NCI-H2196 (cell line): ENCODE measurements around the gene FBXO38.
A peak's percentile ranks its signal among the peaks of the same experiment; 100 is the strongest.

Experiments
- DNase-seq: peaks from one replicate; lab custom pipeline; 2025; ENCODE audit not compliant: unreplicated experiment; lab: John Stamatoyannopoulos, UW

Gene FBXO38

DNA sequence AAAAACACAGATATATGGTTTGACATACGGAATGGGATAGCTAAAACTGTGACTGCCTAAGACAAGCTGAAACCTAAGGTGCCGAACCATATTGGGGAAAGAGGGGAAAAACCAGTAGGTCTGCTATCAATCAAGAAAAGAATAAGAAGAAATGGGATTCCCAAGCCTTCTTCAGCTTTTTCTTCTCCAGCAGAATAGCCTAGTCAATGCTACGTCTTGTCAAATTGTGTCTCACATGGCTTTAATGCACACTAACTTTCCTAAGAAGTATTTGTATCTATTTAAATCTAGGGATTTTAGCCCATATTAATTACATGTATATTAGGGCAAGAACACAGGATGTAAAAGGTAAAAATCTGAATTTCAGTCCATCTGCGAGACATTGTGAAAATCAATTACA, 797 bp upstream of the FBXO38 start:
- no peak for DNase-seq

DNA sequence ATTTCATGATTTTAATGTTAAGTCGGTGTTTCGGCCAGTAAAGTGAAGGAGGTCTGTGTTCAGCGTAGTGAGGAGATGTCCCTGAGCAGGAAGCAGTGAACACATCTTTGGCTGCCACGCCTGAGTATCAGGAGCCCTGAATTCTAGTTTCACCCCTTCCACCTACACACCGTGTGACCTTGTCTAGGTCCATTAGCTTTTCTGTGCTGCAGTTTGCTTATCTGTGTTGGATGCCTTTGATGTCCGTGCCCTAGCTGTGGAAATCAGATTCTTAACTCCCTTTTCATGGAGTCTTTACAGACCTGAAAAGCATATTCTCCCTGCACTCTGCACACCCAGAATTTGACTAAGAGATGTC, 601 bp downstream of the FBXO38 start:
- no peak for DNase-seq

DNA sequence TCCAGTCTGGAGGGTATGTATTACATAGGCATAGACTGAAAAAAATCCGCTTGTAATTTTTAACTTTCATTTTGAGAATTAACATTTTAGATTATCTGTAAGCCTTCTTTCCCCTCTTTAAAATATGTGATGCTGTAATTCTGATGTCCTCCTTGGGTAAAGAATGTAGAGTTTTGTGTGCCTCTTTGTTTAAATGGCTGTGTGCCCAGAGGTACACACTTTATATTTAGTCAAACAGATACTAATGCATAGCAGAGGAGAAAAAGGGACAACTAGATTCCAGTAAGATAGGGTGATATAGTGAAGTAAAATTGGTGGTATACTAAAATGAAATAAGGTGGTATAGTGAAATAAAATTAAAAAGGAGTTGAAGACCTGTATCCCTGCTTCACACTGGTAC, 1.3 kb downstream of the FBXO38 start:
- DNase-seq = no peak

DNA sequence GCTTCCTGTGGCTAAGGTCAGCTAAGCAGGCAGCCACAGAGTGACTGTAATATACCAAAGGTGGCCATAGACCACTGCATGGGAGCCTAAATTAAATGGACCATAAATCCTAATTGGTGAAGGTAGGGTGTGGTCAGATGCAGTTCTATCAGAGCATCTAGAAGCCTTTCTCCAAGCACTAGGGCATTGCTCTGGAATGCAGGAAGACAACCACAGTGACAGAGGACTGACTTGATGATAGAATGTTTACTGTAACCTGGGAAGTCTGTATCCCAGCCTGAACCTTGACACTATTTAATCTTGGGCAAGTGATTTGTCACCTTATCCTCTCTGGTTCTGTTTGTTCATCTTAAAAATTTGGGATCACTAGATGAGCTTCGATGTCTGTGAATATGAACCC, 2.3 kb downstream of the FBXO38 start:
- DNase-seq = no peak

DNA sequence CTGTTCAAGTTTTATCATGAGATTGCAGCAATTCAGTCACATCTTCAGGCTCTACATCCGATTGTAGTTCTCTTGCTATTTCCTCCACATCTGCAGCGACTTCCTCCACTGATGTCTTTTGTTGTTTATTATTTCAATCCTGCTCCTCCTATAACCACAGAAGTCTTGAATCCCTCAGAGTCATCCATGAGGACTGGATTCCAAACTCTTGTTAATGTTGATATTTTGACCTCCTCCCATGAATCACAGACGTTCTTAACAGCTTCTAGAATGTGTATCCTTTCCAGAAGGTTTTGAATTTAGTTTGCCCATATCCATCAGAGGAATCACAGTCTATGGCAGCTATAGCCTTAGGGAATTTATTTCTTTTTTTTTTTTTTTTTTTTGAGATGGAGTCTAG, 3.6 kb downstream of the FBXO38 start:
- no peak for DNase-seq

DNA sequence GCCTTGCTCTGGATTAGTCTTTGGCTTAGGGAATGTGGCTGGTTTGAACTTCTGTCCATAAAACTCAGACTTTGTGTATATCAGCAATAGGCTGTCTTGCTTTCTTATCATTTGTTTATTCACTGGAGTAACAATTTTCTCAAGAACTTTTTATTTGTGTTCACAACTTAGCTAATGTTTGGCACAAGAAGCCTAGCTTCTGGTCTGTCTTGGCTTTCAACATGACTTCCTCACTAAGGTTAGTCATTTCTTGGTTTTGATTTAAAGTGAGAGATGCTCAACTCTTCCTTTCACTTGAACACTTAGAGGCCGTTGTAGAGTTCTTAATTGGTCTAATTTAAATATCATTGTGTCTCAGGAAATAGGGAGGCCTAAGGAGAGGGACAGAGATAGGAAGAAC, 4.9 kb downstream of the FBXO38 start:
- no peak for DNase-seq

DNA sequence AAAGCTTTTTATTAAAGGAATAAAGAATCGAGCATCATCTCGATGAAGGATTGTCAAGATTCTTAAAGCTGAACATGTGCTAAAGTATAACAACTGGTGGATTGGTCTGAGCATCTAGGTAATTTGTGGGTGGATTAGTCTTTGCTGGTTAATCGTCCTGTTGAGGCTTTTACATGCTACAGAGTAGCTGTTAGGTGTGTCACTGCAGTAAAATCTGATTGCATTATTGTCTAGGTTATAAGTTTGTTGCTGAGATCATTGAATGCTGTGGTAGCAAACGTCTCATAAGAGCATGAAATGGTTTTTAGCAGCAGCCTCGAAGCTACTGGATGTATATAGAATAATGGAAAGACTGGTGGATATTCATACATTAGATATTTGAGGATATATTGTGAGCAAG, 7.2 kb downstream of the FBXO38 start:
- DNase-seq = no peak

DNA sequence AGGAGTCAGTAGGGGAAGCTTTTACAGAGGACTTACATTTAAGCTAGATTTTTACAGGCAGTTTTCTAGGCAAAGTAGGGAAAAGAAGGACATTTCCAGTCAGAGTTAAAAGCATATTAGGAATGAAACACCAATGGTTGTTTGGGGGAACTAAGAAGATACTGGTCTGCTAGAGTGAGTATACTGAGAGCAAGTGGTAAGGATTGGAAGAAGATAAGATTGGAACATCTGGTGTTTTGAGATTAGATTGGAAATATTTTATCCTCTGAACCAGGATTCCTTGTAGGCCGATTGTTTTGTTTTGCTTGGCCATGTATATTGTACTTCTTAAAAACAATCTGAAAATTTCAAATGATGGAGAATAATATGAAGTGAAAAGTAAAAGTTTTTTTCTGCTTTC, 7.7 kb downstream of the FBXO38 start:
- DNase-seq = no peak

DNA sequence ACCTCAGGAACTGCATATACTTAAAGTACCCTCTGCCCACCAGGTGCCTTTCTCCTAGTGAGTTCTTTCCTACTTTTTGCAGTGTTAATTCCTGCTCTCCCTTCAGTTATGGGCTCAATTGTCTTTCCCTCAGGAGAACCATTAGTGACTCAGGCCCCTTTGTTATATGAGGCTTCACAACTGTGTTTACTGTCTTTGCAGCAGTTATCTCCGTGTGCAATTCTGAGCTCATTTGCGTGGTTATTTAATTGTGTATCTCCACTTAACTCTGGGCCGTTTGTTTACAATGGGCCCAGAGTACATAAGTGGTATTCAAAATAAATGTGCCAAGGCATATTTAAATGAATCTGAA, 9.6 kb downstream of the FBXO38 start:
- peak; percentile 49 for DNase-seq

DNA sequence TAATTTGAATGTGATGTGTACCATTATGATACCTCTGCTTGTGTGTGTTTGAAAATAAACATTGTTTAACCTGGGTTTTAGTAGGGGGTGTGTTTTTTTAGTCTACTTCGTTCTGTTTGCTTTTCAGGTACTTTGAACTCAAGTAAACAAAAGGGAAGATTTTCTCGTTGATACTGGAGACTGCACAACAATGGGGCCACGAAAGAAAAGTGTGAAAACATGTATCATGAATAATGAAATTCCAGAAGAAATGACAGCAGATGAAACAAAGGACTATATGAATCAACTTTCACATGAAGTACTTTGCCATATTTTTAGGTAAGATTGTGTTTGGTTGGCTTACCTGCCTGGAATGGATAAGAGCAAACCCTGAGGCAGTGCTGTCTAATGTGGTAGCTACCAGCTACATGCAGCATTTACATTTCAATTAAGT, 10.8 kb downstream of the FBXO38 start:
- DNase-seq = no peak

DNA sequence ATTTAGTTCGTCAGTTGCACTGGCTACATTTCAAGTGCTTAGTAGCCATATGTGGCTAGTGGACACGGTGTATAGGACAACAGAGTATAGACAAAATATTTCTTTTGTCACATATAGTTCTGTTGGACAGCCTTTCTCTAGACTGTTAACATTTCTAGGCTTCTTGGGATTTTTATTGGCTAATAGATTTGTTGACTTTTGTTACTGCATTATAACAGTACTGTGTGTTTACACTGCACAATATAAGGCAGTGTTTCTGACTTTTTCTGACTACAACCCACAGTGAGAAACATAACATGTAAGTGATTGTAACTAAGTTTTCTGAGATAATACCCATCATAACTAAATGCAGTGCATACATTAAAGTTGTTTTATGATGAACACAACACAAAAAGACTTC, 11.3 kb downstream of the FBXO38 start:
- no peak for DNase-seq

DNA sequence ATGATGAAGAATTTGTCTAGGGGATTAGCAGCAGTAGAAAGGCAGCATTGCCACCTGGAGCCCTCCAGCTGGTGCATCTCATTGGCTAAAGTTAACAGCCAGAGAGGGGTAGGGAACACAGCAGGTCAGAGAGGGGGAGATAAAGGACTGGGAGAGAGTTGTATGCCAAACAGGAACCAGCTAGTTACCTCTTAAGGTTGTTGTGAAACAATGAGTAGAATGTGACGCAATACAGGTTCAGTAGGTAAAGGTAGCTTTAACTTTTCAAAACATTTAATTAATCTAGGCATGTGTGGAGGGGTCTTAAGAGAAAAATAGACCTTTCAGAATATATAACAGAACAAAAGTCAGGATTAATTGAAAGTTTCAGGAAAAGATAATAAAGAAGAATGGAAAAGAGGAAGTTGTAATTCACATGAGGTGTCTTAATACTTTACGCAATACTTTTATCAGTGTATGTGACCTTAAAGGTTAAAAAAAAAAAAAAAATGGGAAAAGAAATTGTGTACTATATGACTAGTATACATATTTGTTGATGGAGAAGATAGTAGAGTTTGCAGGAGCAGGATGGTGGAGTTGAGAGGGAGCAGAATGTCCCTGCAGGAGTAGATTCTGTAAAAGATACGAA, 14.3 kb downstream of the FBXO38 start:
- DNase-seq = no peak

DNA sequence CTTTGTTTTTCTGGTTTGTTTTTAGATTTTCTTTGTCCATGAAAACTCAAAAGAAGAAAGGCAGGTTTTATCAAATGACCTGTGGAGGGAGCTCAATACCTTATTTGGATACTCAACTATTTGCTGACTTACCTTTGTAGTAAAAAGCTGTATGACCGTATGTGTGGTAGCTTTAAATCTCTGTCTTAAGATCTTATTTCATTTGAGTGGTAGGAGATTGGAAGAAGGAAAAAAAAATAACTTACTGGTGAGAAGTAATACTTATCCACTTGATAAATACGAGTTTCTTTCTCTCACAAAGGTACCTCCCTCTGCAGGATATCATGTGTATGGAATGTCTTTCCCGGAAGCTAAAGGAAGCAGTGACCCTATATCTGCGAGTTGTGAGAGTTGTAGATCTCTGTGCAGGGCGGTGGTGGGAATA, 15.0 kb downstream of the FBXO38 start:
- no peak for DNase-seq

DNA sequence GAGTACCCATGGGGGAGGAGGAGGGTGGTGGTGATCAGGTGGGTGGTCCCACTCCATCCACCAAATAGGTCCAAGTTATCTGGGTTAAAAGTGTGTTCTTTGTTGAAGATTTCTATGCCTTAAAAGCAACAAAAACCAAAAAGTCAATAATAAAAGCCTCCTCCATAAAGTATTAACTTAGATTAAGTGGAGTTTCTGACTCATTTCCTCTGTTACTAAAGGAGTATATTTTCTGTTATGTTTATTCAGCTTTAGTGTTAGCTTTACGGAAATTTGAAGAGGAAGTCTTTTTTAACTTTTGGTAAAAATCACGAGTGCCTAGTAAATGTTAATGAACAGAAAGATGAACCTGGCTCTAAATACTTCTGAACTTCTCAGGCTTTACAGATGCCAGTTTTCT, 17.8 kb downstream of the FBXO38 start:
- no peak for DNase-seq

DNA sequence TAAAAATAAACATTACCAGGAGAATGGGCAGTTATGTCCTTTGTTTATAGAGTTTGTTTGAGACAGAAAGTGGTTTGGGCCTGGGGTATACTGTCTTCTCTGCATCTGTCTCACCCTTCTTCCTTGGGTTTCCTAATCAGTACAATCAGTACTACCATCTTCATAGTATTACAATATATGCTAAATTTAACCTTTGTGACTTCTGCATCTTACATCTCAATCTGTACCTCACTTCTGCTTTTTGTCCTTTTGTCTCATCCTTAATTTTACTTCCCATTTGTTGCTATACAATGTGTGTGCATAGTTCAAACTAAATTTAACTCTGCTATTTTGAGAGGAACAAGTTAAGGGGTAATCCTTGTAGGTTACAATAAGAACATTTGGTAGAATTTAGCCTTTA, 19.6 kb downstream of the FBXO38 start:
- DNase-seq = no peak

DNA sequence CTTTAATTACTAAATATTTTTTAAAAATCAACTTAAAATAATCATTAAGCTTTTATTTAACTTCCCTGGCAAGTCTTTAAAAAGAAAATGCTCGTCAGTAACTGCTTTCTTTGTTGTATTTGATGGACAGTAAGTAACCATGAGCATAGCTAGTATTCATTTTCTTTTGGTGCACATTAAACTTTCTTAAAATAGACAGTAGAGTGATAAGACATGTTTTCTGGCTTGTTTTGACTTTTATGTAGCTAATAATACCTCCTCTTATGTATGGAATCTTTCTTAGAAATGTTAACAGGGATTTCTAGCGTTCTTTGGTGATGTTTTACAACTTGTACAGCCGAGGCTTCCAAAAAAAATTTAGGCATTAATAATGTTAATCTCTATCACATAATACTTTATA, 22.6 kb downstream of the FBXO38 start:
- DNase-seq = no peak

DNA sequence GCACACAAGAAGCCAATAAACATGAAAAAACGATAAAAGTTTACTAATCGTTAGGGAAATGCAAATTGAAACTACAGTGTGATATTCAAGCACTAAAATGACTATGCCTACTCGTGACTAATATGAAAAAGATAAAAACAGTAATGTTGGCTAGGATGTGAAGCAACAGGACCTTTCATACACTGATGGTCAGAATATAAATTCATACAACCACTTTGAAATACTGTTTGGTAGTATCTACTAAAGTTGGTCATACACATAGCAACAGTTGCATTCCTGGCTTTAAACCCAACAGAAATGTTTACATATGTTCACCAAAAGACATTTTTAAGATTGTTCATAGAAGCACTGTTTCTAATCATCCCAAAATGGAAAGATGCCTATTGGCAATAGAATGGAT, 24.3 kb downstream of the FBXO38 start:
- DNase-seq = no peak

DNA sequence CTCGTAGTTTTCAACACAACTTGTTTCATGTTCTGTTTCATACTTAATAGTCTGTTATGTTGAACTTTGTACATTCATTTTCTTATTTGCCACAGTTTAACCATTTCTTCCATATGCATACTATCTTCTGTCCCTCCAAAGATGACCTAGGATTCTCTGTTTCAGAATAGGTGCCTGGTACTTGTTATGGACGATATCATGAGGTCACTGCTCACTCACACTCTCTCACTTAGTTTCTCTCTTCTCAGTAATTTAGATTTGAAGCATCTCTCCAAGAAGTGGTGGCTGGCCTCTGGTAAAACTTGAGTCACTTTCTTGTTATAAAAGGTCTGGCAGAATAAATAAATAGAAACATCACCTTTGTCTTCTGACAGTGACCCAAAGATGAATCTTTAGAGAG, 28.4 kb downstream of the FBXO38 start:
- DNase-seq = no peak

DNA sequence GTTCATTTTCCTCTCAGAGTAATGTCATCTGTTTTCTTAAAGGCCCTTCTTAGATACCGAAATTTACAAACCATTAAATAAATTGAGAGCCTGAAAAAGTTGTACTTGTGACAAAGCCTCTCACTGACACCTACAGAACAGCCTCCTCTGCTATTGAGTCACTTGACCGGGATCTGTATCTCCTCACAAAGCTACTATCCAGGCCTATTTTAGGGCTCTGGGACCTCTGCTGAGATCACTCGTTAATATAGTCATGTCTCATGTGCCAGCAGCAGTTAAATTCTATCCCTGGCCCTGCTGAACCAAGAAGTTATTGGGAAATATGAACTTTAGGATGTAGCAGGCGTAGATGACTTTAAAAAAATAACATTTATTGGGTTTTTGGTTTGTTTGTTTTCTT, 31.1 kb downstream of the FBXO38 start:
- no peak for DNase-seq

DNA sequence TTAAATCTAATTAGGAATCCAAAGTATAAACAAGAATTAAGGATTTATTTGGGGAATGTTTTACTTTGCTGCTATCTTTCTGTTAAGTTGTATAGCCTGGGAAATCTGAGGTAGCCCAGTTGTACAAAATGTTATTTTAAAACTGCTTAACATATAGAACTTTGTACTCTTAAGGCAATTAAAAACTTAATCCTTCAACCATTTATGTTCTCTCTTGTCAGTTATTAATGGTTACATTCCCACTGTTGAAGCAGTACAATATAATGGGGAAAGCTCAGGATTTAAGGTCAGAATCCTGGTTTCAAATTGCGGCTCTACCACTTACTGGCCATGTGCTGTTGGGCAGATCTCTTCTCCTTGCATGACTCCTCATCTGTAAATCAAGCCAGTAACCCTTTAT, 32.7 kb downstream of the FBXO38 start:
- no peak for DNase-seq

DNA sequence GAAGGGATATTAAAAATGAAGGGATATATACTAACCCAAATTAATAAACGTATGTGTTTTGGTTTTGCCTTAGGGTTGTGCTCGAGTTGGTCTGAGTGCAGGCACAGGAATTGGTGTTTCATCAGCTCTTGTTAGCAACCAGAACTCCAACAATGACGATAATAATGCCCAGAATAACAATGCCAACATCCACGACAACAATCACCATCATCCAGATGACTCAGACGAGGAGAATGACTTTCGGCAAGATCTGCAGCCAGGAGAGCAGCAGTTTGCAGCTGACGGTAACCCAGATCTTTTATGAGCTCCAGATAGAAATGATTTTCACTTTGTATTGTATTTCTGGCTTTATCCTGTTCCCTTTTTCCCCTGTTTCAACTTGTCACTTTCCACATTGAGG, 33.2 kb downstream of the FBXO38 start:
- DNase-seq = no peak

DNA sequence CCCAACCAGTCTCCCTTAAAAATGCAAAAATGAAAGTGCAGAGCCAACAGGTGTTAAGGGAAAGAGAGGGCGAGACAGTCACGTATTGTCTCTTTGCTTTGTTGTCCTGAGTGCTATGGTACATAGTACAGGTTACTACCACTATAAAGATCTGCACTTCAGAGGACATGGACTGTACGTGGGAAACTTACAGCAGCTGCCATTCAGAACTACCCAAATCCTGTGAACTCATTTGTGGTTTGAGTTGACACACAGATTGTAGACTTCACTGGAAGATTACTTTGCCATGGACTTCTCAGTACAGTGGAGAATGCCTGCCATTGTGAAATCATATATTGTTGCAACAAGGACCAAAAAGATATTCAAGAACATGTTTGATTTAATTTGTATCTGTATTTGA, 34.8 kb downstream of the FBXO38 start:
- DNase-seq = no peak

DNA sequence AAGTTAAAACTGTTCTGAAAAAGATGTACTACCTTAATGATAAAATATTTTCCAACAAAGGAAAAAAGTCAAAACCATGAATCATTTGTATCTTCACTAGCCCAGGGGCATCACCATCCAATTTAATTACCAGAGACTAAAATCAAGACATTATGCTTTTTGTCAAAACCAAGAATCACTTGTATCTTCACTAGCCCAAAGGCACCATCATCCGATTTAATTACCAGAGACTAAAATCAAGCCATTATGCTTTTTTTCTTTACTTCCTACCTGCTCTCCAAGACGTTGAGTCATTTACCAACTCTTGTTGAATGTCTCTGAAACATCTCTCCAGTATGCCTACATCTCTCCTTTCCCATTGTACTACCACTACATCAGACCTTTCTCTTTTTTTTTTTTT, 37.9 kb downstream of the FBXO38 start:
- no peak for DNase-seq

DNA sequence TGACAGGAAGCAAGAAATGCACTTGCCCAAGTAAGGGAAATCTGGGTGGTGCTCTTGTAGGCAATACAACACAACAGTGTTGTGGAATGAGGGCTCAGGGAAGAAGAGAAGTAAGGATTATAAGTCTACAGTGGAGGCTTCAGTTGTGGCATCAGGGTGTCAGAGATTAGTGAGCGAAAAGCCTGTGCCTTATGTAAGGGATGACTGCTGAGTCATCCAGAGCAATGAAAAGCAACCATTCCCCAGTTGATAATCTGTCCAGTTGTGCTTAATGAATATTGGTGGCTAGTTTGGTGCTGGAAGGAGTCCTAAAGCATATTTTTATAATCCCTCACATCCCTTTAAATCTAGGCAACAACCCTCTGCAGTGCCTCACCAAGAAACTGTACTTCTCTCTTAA, 42.0 kb downstream of the FBXO38 start:
- DNase-seq = no peak
